Prostate gland (tissue), 2 donors: ENCODE measurements around the gene UPF3A. TPM values are rescaled to one million over a fixed set of nuclear protein-coding genes. Genes with fewer than 3 reads are reported as not detected.
"Not testable (repeated sequence)": the region's sequence is repeated elsewhere in the genome, so short reads cannot be mapped to it uniquely, and the experiment has no call there.

ENCODE experiments used
- DNase-seq: peaks from one replicate; pipeline ENCODE4 v3.0.0-alpha.2; 2019; ENCODE audit warnings: low spot score
- H3K27ac ChIP-seq, 2 donors: fragments of 200-600 bp; sonication (generic); 2 replicates each; pipeline ENCODE4 v1.5.1; 2017 to 2019
- H3K27me3 ChIP-seq: fragments of 200-600 bp; sonication (generic); replicated peaks from 2 replicates; pipeline ENCODE4 v1.5.1; 2019; ENCODE audit not compliant: insufficient read depth
- H3K36me3 ChIP-seq, 2 donors: fragments of 200-600 bp; sonication (generic); 1 replicate in 1 of 2; 2 replicates in 1 of 2; pipeline versions ENCODE4 v1.5.1 to v1.8.1; 2017 to 2019
- H3K4me1 ChIP-seq: fragments of 200-600 bp; sonication (generic); replicated peaks from 2 replicates; pipeline ENCODE4 v1.5.1; 2019
- H3K4me3 ChIP-seq, 2 donors: fragments of 200-600 bp; sonication (generic); 2 replicates each; pipeline ENCODE4 v1.5.1; 2017 to 2019
- H3K9me3 ChIP-seq: fragments of 200-600 bp; sonication (generic); 2 replicates; pipeline ENCODE4 v1.5.1; 2017
- POLR2A ChIP-seq: fragments of 450-650 bp; IDR thresholded peaks from one replicate; pipeline ENCODE4 v1.6.1; 2016; ENCODE audit warnings: antibody characterized with exemption, mild to moderate bottlenecking
- POLR2AphosphoS5 ChIP-seq: sonication (generic); formaldehyde crosslinking; IDR thresholded peaks from one replicate; pipeline ENCODE4 v1.6.1; 2017; ENCODE audit warnings: antibody characterized with exemption
- WGBS: methylation state at CpG from one replicate; pipeline ENCODE4 v1.1.5; 2018; 5-methylcytosine and 5-hydroxymethylcytosine counted together
- intact Hi-C: fragments of 100-400 bp; cut with DNase I; formaldehyde crosslinking; loops from one replicate; pipeline ENCODE4 v1.14.2; 2022
- total RNA-seq, 2 donors: library from RNA; depleted of rRNA; stranded (reverse); fragments of >200 nt; gene quantifications; one replicate each; pipeline ENCODE4 v1.1.0, GENCODE V29; 2016
- TF ChIP-seq, protein P1 (sequence below), 4 experiments: fragments of 200-600 bp in 2 of 4; fragments of 450-650 bp in 2 of 4; sonication (generic) in 2 of 4; IDR thresholded peaks; 1 replicate in 3 of 4; 2 replicates in 1 of 4; pipeline ENCODE4 v1.5.1; 2016 to 2019; ENCODE audit warnings: antibody characterized with exemption in 4 of 4, mild to moderate bottlenecking in 2 of 4, moderate library complexity in 2 of 4

UPF3A gene
- total RNA-seq, 2 donors from 2014 or later, result 30.6 to 62.9 TPM

DNA sequence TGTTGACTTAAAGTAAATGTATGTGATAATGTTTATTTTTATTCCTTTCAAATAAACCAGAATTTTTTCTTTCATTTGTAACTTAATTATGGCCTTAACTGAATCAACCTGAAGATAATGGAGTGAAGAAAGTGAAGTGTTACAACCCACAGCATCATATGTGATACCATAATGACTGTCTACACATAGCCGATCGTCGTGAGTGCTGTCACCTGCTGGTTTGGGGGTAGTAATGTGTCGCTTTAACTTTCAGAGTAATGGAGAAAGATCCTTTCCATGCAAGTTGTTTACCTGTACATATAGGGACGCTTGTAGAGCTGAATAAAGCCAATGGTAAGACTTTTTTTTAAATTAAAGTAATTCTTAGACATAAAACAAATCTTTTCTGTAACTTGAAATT, 36.8 kb upstream of the UPF3A start:
- intact Hi-C loops, result no loop called here
- no peak for DNase-seq
- H3K36me3 ChIP-seq, result peaks cover 15 to 24% of the 10 kb centered on the region in 2 donors
- no peaks in the 10 kb centered on the region for H3K4me1 ChIP-seq
- TF ChIP-seq, protein P1, sequence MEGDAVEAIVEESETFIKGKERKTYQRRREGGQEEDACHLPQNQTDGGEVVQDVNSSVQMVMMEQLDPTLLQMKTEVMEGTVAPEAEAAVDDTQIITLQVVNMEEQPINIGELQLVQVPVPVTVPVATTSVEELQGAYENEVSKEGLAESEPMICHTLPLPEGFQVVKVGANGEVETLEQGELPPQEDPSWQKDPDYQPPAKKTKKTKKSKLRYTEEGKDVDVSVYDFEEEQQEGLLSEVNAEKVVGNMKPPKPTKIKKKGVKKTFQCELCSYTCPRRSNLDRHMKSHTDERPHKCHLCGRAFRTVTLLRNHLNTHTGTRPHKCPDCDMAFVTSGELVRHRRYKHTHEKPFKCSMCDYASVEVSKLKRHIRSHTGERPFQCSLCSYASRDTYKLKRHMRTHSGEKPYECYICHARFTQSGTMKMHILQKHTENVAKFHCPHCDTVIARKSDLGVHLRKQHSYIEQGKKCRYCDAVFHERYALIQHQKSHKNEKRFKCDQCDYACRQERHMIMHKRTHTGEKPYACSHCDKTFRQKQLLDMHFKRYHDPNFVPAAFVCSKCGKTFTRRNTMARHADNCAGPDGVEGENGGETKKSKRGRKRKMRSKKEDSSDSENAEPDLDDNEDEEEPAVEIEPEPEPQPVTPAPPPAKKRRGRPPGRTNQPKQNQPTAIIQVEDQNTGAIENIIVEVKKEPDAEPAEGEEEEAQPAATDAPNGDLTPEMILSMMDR (IDR thresholded peaks at IDR 0.05), result no peak
- TF ChIP-seq POLR2AphosphoS5, result no peak
- TF ChIP-seq POLR2A, result no peak
- H3K27me3 ChIP-seq, result no peaks in the 10 kb centered on the region
- H3K4me3 ChIP-seq, result no peak overlapping the region
- WGBS, result 83% methylated on average over 5 of the region's 5 CpGs
- no peaks in the 10 kb centered on the region for H3K9me3 ChIP-seq
- no peak overlapping the region for H3K27ac ChIP-seq

DNA sequence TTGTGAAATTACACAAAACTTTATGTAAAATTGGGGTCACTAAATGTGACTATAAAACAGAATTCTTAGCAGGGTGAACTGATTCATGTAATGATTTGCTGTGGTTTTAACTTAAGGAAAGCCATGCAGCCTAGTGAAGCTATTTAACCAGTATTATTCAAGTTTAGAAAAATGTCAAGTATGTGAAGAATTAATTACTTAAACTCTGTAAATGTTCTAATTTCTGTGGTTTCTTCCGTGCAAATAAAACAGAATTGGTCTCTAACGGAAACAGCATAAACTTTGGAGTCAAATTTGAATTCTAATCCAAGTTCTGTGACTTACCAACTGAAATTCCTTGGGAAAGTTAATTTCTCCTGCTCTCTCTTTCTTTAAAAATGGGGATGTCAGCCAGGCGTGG, 33.4 kb upstream of the UPF3A start:
- Histone ChIP-seq H3K4me3 (no peak overlapping the region), H3K9me3 (no peaks in the 10 kb centered on the region), H3K36me3 (peaks cover 10 to 18% of the 10 kb centered on the region in 2 donors), H3K4me1 (no peaks in the 10 kb centered on the region), H3K27me3 (no peaks in the 10 kb centered on the region), H3K27ac (no peak overlapping the region)
- TF ChIP-seq POLR2A (no peak), POLR2AphosphoS5 (no peak)
- TF ChIP-seq, protein P1 (IDR thresholded peaks at IDR 0.05), result no peak
- WGBS, result 82% methylated on average over 3 of the region's 3 CpGs
- no peak for DNase-seq
- intact Hi-C loops, result no loop called here

GRCh38 chr13:114249077-114249476, 32.3 kb upstream of the UPF3A start:
- DNase-seq, result no peak
- Histone ChIP-seq H3K36me3 (peaks cover 7 to 11% of the 10 kb centered on the region in 2 donors), H3K9me3 (no peaks in the 10 kb centered on the region), H3K4me1 (no peaks in the 10 kb centered on the region), H3K27me3 (no peaks in the 10 kb centered on the region), H3K4me3 (no peak overlapping the region), H3K27ac (no peak overlapping the region)
- WGBS, result 94% methylated on average over 7 of the region's 7 CpGs
- intact Hi-C loops, result no loop called here
- TF ChIP-seq POLR2A (no peak), POLR2AphosphoS5 (no peak)

DNA sequence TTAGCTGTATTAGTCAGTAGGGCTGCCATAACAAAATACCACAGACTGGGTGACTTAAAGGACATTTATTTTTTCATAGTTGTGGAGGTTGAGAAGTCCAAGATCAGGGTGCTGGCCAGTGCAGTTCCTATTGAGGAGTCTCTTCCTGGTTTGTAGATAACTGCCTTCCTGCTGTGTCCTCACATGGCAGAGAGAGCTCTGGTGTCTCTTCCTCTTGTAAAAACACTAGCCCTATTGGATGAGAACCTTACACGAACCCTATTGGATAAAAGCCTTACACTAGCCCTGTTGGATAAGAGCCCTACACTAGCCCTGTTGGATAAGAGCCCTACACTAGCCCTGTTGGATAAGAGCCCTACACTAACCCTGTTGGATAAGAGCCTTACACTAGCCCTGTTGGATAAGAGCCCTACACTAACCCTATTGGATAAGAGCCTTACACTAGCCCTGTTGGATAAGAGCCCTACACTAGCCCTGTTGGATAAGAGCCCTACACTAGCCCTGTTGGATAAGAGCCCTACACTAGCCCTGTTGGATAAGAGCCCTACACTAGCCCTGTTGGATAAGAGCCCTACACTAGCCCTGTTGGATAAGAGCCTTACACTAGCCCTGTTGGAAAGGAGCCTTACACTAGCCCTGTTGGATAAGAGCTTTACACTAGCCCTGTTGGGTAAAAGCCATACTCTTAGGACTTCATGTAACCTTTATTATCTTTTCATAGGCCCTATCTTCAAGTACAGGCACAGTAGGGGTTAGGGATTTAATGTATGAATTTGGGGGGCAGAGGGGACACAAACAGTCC, 29.6 kb upstream of the UPF3A start:
- H3K36me3 ChIP-seq, H3K27ac ChIP-seq, H3K27me3 ChIP-seq, H3K4me1 ChIP-seq, H3K9me3 ChIP-seq, DNase-seq, H3K4me3 ChIP-seq, intact Hi-C loops: not testable (repeated sequence)
- 94% methylated on average over 1 of the region's 1 CpG for WGBS

DNA sequence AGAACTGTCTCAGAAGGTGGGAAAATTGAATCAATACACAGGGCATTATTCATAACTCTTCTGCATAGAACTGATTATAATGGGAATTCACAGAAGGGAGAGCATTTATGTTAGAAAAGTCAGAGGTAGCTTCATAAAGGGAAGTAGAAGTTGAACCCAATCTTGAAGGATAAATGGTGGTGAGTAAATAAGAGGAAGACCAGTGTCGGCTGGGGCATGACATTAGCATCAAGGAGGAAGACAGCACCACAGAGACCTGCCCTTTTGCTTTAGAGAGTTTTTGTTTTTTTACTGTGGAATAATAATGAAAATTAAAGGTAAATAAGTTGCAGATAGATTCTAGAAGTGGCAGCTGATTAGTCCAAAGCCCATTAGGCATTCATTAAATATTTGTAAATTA, 24.9 kb upstream of the UPF3A start:
- no peak overlapping the region for H3K4me3 ChIP-seq
- DNase-seq, result no peak
- intact Hi-C loops, result no loop called here
- no peak overlapping the region for H3K27ac ChIP-seq
- no peaks in the 10 kb centered on the region for H3K4me1 ChIP-seq
- no peaks in the 10 kb centered on the region for H3K27me3 ChIP-seq
- WGBS, result 86% methylated on average over 1 of the region's 1 CpG
- no peaks in the 10 kb centered on the region for H3K9me3 ChIP-seq
- H3K36me3 ChIP-seq, result peaks cover 0 to under 1% of the 10 kb centered on the region in 2 donors
- TF ChIP-seq POLR2A (no peak), POLR2AphosphoS5 (no peak)
- TF ChIP-seq, protein P1 (IDR thresholded peaks at IDR 0.05), result no peak

GRCh38 chr13:114257014-114257413, 24.4 kb upstream of the UPF3A start:
- intact Hi-C loops, result no loop called here
- no peak overlapping the region for H3K27ac ChIP-seq
- H3K4me3 ChIP-seq, result no peak overlapping the region
- TF ChIP-seq, protein P1 (IDR thresholded peaks at IDR 0.05), result no peak
- TF ChIP-seq POLR2AphosphoS5, result no peak
- no peak for TF ChIP-seq POLR2A
- WGBS, result 95% methylated on average over 4 of the region's 4 CpGs
- DNase-seq, result no peak
- H3K9me3 ChIP-seq, result no peaks in the 10 kb centered on the region
- H3K27me3 ChIP-seq, result no peaks in the 10 kb centered on the region
- H3K36me3 ChIP-seq, result no peaks in the 10 kb centered on the region
- no peaks in the 10 kb centered on the region for H3K4me1 ChIP-seq
